Mesothelial cell of epicardium (in vitro differentiated cells): ENCODE data around the gene FAM168A. TPM values are rescaled to one million over a fixed set of nuclear protein-coding genes. Genes with fewer than 3 reads are reported as not detected.

Experiments used
- DNase-seq, 2 experiments: peaks; one replicate each; pipeline ENCODE4 v3.0.0; 2021; ENCODE audit warnings: low spot score in 2 of 2; ENCODE audit not compliant: unreplicated experiment in 2 of 2
- H3K27ac Mint-ChIP-seq: 2 replicates; pipeline ENCODE4 v1.8.0; 2021; ENCODE audit warnings: mixed read lengths
- H3K27me3 Mint-ChIP-seq: 2 replicates; pipeline ENCODE4 v1.8.0; 2021; ENCODE audit warnings: low read depth, mixed read lengths
- H3K36me3 Mint-ChIP-seq: 2 replicates; pipeline ENCODE4 v1.8.0; 2021; ENCODE audit warnings: mixed read lengths
- H3K4me1 Mint-ChIP-seq: 2 replicates; pipeline ENCODE4 v1.8.0; 2021; ENCODE audit warnings: mixed read lengths
- H3K4me3 Mint-ChIP-seq: 2 replicates; pipeline ENCODE4 v1.8.0; 2021; ENCODE audit warnings: mild to moderate bottlenecking, moderate library complexity, mixed read lengths
- H3K9me3 Mint-ChIP-seq: 2 replicates; pipeline ENCODE4 v1.8.0; 2021; ENCODE audit warnings: mixed read lengths
- CTCF ChIP-seq: fragments of 200-600 bp; sonication (generic); IDR thresholded peaks from one replicate; pipeline ENCODE4 v1.5.0; 2021; ENCODE audit warnings: antibody characterized with exemption; ENCODE audit not compliant: unreplicated experiment
- total RNA-seq: library from RNA; stranded (reverse); gene quantifications from 3 replicates; pipeline ENCODE4 v1.2.1, GENCODE V29; 2021

Gene FAM168A
- total RNA-seq, 1 donor from 2014 or later: 61.8 TPM

GRCh38 chr11:73431396-73431795 is 166.5 kb downstream of the FAM168A start:
- Mint-ChIP-seq H3K36me3 (no peaks in the 10 kb centered on the region), H3K27me3 (no peaks in the 10 kb centered on the region), H3K9me3 (no peaks in the 10 kb centered on the region), H3K4me3 (no peak overlapping the region), H3K4me1 (peaks cover 6% of the 10 kb centered on the region), H3K27ac (no peak overlapping the region)
- TF ChIP-seq CTCF: no peak
- no peak for DNase-seq

GRCh38 chr11:73430326-73430725 is 167.6 kb downstream of the FAM168A start:
- Mint-ChIP-seq H3K27ac (no peak overlapping the region), H3K27me3 (no peaks in the 10 kb centered on the region)

GRCh38 chr11:73429121-73429750 is 168.7 kb downstream of the FAM168A start:
- no peak overlapping the region for H3K27ac Mint-ChIP-seq
- peaks cover 5% of the 10 kb centered on the region for H3K4me1 Mint-ChIP-seq
- TF ChIP-seq CTCF: no peak
- no peak overlapping the region for H3K4me3 Mint-ChIP-seq
- H3K9me3 Mint-ChIP-seq: no peaks in the 10 kb centered on the region
- no peaks in the 10 kb centered on the region for H3K27me3 Mint-ChIP-seq
- no peaks in the 10 kb centered on the region for H3K36me3 Mint-ChIP-seq
- no peak for DNase-seq

More at GRCh38 chr11:73430326-73430725, 167.6 kb downstream of the FAM168A start:
- H3K36me3 Mint-ChIP-seq: no peaks in the 10 kb centered on the region
- no peak for TF ChIP-seq CTCF
- H3K4me3 Mint-ChIP-seq: no peak overlapping the region
- DNase-seq: no peak
- peaks cover 5% of the 10 kb centered on the region for H3K4me1 Mint-ChIP-seq
- H3K9me3 Mint-ChIP-seq: no peaks in the 10 kb centered on the region

GRCh38 chr11:73428699-73429098 is 169.2 kb downstream of the FAM168A start:
- no peaks in the 10 kb centered on the region for H3K36me3 Mint-ChIP-seq
- DNase-seq: no peak
- no peak overlapping the region for H3K27ac Mint-ChIP-seq
- no peaks in the 10 kb centered on the region for H3K9me3 Mint-ChIP-seq
- H3K27me3 Mint-ChIP-seq: no peaks in the 10 kb centered on the region
- no peak overlapping the region for H3K4me3 Mint-ChIP-seq
- no peak for TF ChIP-seq CTCF
- H3K4me1 Mint-ChIP-seq: peaks cover 5% of the 10 kb centered on the region

- Mint-ChIP-seq H3K4me1 (peaks cover 5% of the 10 kb centered on the region), H3K4me3 (no peak overlapping the region), H3K27ac (no peak overlapping the region), H3K27me3 (no peaks in the 10 kb centered on the region), H3K9me3 (no peaks in the 10 kb centered on the region), H3K36me3 (no peaks in the 10 kb centered on the region)
- TF ChIP-seq CTCF: no peak
- DNase-seq: no peak
These were observed 169.7 kb downstream of the FAM168A start for GRCh38 chr11:73428227-73428626.
